MM.1S (cell line): ENCODE results near the gene ZBTB42.

Experiments used
- DNase-seq: peaks from one replicate; pipeline ENCODE4 v3.0.0-alpha.2; 2015
- H2AFZ ChIP-seq: fragments of 300-600 bp; sonication (generic); 2 replicates; pipeline ENCODE4 v1.6.0; 2016; ENCODE audit warnings: antibody characterized with exemption, low read length
- H3F3A ChIP-seq: fragments of 300-600 bp; sonication (generic); 2 replicates; pipeline ENCODE4 v1.6.1; 2016; ENCODE audit warnings: mild to moderate bottlenecking, antibody characterized with exemption, low read length, moderate library complexity, mixed read lengths; ENCODE audit not compliant: insufficient read depth
- H3K27ac ChIP-seq: fragments of 300-600 bp; sonication (generic); 2 replicates; pipeline ENCODE4 v1.5.1; 2016; ENCODE audit warnings: mild to moderate bottlenecking, low read length
- H3K27me3 ChIP-seq: fragments of 300-600 bp; sonication (generic); replicated peaks from 2 replicates; pipeline ENCODE4 v1.6.0; 2016; ENCODE audit warnings: low read length; ENCODE audit not compliant: insufficient read depth
- H3K36me3 ChIP-seq: fragments of 300-600 bp; sonication (generic); replicated peaks from 2 replicates; pipeline ENCODE4 v1.6.1; 2016; ENCODE audit warnings: mild to moderate bottlenecking, low read length, mixed read lengths; ENCODE audit not compliant: insufficient read depth
- H3K4me1 ChIP-seq: fragments of 300-600 bp; sonication (generic); 2 replicates; pipeline ENCODE4 v1.6.1; 2016; ENCODE audit warnings: low read length, mixed read lengths
- H3K4me2 ChIP-seq: fragments of 300-600 bp; sonication (generic); 2 replicates; pipeline ENCODE4 v1.6.0; 2016; ENCODE audit warnings: low read depth, low read length
- H3K4me3 ChIP-seq: fragments of 300-600 bp; sonication (generic); 2 replicates; pipeline ENCODE4 v1.5.1; 2016; ENCODE audit warnings: low read length, mixed read lengths
- H3K79me2 ChIP-seq: fragments of 300-600 bp; sonication (generic); 2 replicates; pipeline ENCODE4 v1.6.1; 2016; ENCODE audit warnings: mixed run types, low read length, mixed read lengths
- H3K9ac ChIP-seq: fragments of 300-600 bp; sonication (generic); 2 replicates; pipeline ENCODE4 v1.6.1; 2016; ENCODE audit warnings: low read length, mixed read lengths
- H3K9me2 ChIP-seq: fragments of 300-600 bp; sonication (generic); replicated peaks from 2 replicates; pipeline ENCODE4 v1.6.1; 2016; ENCODE audit warnings: mild to moderate bottlenecking, low read length, mixed read lengths; ENCODE audit not compliant: insufficient read depth
- H3K9me3 ChIP-seq: fragments of 300-600 bp; sonication (generic); replicated peaks from 2 replicates; pipeline ENCODE4 v1.6.1; 2016; ENCODE audit warnings: mild to moderate bottlenecking, low read length, mixed read lengths; ENCODE audit not compliant: insufficient read depth
- H4K20me1 ChIP-seq: fragments of 300-600 bp; sonication (generic); 2 replicates; pipeline ENCODE4 v1.6.1; 2016; ENCODE audit warnings: mild to moderate bottlenecking, low read length, moderate library complexity, mixed read lengths; ENCODE audit not compliant: insufficient read depth
- CTCF ChIP-seq: fragments of 300-600 bp; sonication (generic); IDR thresholded peaks from 2 replicates; pipeline ENCODE4 v1.5.1; 2016; ENCODE audit warnings: antibody characterized with exemption, low read length, mixed read lengths
- EZH2 ChIP-seq: fragments of 300-600 bp; sonication (generic); optimal IDR thresholded peaks from 2 replicates; pipeline ENCODE3; 2017; ENCODE audit warnings: low read depth, mild to moderate bottlenecking, antibody characterized with exemption, low read length, mixed read lengths
- EZH2phosphoT487 ChIP-seq: fragments of 300-600 bp; sonication (generic); IDR thresholded peaks from 2 replicates; pipeline ENCODE4 v1.6.1; 2018; ENCODE audit warnings: antibody characterized with exemption, low read length

ZBTB42 gene

GRCh38 chr14:104752735-104753527 is 48.0 kb upstream of the ZBTB42 start, which contains the start of gene SIVA1:
SIVA1 (plus strand) TSS chr14:104753147; CDS start chr14:104753202, 55 bp downstream.
- Histone ChIP-seq H3K9me3 (no peaks in the 10 kb centered on the region), H3K9me2 (no peaks in the 10 kb centered on the region), H3K79me2 (peaks cover 32% of the 10 kb centered on the region), H3F3A (no peaks in the 10 kb centered on the region), H3K4me1 (no peaks in the 10 kb centered on the region), H3K27ac (peak within 1 kb of the TSS; percentile 64; the same call in 1 of the 2 replicates), H2AFZ (peak within 1 kb of the TSS; percentile 72), H3K9ac (peak within 1 kb of the TSS; percentile 91), H3K27me3 (no peaks in the 10 kb centered on the region), H3K4me3 (peak within 1 kb of the TSS; percentile 88), H3K4me2 (peak within 1 kb of the TSS; percentile 82), H4K20me1 (no peaks in the 10 kb centered on the region), H3K36me3 (no peaks in the 10 kb centered on the region)
- peak; percentile 94 for DNase-seq
- TF ChIP-seq EZH2phosphoT487, result no peak

GRCh38 chr14:104753528-104754212 is 47.2 kb upstream of the ZBTB42 start:
- H3K4me2 ChIP-seq, result peak overlapping the region; percentile 82
- TF ChIP-seq EZH2phosphoT487 (no peak), CTCF (no peak), EZH2 (no peak)
- no peaks in the 10 kb centered on the region for H3K27me3 ChIP-seq
- no peaks in the 10 kb centered on the region for H3K9me2 ChIP-seq
- no peak for DNase-seq
- H3K9me3 ChIP-seq, result no peaks in the 10 kb centered on the region
- peak overlapping the region; percentile 91 for H3K9ac ChIP-seq
- H3K36me3 ChIP-seq, result no peaks in the 10 kb centered on the region
- no peak overlapping the region for H3K27ac ChIP-seq
- H2AFZ ChIP-seq, result peak overlapping the region; percentile 53; the same call in 1 of the 2 replicates
- peak overlapping the region; percentile 88 for H3K4me3 ChIP-seq
- no peaks in the 10 kb centered on the region for H3K4me1 ChIP-seq
- no peaks in the 10 kb centered on the region for H4K20me1 ChIP-seq
- H3K79me2 ChIP-seq, result peaks cover 32% of the 10 kb centered on the region
- no peaks in the 10 kb centered on the region for H3F3A ChIP-seq

GRCh38 chr14:104754213-104754851 is 46.6 kb upstream of the ZBTB42 start:
- H3K36me3 ChIP-seq, result no peaks in the 10 kb centered on the region
- peaks cover 32% of the 10 kb centered on the region for H3K79me2 ChIP-seq
- peak overlapping the region; percentile 91; the same call in 1 of the 2 replicates for H3K9ac ChIP-seq
- H3K4me2 ChIP-seq, result peak overlapping the region; percentile 82; the same call in 1 of the 2 replicates
- H3K9me3 ChIP-seq, result no peaks in the 10 kb centered on the region
- H4K20me1 ChIP-seq, result no peaks in the 10 kb centered on the region
- H3K4me1 ChIP-seq, result no peaks in the 10 kb centered on the region
- H3K4me3 ChIP-seq, result peak overlapping the region; percentile 88
- H2AFZ ChIP-seq, result no peak overlapping the region
- no peak overlapping the region for H3K27ac ChIP-seq
- no peak for DNase-seq
- no peaks in the 10 kb centered on the region for H3F3A ChIP-seq
- H3K27me3 ChIP-seq, result no peaks in the 10 kb centered on the region
- TF ChIP-seq EZH2 (no peak), EZH2phosphoT487 (no peak), CTCF (no peak)
- no peaks in the 10 kb centered on the region for H3K9me2 ChIP-seq
